HG03469 (cell line): ENCODE measurements around the gene TEDC1.

Experiments used
- ATAC-seq: cut with Tn5 transposase; IDR thresholded peaks from one replicate; pipeline ENCODE4 v1.9.1; 2021; ENCODE audit warnings: mild to moderate bottlenecking, moderate library complexity, moderate number of reproducible peaks; ENCODE audit not compliant: unreplicated experiment

TEDC1 gene

GRCh38 chr14:105517096-105517495 lies 26.1 kb downstream of the TEDC1 start:
- no peak for ATAC-seq

DNA sequence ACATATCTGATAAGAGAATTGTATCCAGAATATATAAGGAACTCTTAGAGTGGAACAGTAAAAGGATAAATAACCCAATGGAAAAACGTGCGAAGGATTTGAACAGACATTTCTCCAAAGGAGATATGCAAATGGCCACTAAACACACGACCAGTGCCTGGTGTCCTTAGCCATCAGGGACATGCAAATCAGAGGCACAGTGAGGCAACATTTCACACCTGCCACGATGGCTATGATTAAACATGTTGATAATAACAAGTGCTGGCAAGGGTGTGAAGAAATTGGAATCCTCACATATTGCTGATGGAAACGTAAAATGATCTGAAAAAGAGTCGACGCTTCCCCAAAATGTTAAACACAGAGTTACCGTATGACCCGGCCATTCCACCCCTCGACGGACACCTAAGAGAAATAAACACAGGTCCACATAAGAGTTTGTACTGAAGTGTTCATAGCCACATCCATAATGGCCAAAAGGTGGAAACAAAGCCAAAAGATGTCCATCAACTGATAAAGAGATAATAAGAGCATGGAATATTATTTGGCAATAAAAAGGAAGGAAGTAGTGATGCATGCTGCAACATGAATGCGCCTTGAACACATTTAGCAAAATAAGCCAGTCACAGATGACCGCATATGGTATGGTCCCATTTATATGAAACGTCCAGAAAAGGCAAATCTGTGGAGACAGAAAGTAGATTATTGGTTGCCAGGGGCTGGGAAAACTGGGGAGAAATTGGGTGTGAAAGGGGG lies 29.1 kb downstream of the TEDC1 start:
- no peak for ATAC-seq

GRCh38 chr14:105525326-105525725 lies 34.3 kb downstream of the TEDC1 start:
- ATAC-seq, result no peak

DNA sequence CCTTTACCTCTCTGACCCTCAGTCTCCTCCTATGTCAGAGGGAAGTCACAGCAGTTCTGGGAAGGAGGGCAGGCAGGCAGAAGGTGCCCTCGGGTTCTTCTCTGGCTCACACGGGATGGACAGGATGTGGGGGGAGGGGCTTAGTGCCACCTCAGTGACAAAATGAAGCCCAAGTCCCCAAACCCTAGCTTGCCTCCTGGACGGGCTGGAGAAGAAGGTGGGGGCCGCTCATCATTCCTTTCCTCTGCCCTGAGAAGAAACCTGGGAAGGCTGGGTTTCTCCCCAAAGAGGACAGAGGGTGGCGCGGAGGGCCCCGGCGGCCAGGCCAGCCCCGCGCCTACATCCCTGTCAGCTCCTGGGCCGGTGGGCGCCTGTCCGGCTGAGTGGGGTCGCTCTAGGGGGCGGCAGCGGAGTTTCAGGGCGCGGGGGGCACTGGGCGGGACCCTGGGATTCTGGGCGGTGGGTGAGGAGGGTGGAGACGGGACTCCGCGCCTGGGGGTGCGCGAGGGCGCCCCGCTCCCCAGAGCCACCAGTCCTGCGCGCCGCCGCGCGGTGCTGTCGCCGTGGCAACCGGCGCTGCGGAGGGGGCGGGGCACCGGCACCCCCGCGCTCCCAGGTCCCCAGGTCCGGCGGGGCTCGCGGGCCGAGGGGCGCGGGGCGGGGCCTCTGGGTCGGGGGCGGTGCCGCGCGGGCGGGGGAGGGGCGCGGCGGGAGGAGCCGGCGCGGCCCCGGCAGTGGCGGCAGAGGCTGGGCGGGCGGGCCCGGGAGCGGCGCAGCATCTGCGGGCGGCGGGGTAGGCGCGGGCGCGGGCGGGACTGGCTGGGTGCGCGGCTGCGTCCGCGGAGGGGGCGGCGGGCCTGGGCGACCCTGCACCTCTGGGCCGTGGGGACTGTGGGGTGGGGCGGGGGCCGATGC lies 35.1 kb downstream of the TEDC1 start, which contains the start of gene TMEM121:
TMEM121 (plus strand) TSS at position 723 of the 915 bp plus-strand sequence. CDS start 2,252 bp downstream, outside the sequence.
- no peak for ATAC-seq

GRCh38 chr14:105526776-105527380 lies 35.8 kb downstream of the TEDC1 start:
- ATAC-seq, result no peak

GRCh38 chr14:105527381-105527825 lies 36.4 kb downstream of the TEDC1 start:
- ATAC-seq, result no peak

GRCh38 chr14:105527826-105528585 lies 37.0 kb downstream of the TEDC1 start:
- ATAC-seq, result no peak

DNA sequence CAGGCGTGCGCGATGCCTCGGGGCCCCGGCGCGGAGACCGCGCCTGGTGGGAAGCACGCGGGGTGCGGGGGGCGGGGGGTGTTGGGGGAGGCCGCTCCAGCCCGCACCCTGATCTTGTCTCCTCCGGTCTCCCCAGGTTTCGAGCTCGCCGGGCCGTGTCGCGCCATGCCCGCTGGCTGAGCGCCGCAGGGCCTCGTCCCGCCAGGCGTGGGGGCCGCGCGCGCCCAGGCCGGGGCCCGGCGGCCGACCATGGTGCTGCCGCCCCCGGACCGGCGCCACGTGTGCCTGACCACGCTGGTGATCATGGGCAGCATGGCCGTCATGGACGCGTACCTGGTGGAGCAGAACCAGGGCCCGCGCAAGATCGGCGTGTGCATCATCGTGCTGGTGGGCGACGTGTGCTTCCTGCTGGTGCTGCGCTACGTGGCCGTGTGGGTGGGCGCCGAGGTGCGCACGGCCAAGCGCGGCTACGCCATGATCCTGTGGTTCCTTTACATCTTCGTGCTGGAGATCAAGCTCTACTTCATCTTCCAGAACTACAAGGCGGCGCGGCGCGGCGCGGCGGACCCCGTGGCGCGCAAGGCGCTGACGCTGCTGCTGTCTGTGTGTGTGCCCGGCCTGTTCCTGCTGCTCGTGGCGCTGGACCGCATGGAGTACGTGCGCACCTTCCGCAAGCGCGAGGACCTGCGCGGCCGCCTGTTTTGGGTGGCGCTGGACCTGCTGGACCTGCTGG lies 37.7 kb downstream of the TEDC1 start:
- no peak for ATAC-seq

DNA sequence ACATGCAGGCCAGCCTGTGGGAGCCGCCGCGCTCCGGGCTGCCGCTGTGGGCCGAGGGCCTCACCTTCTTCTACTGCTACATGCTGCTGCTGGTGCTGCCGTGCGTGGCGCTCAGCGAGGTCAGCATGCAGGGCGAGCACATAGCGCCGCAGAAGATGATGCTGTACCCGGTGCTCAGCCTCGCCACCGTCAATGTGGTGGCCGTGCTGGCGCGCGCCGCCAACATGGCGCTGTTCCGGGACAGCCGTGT lies 38.2 kb downstream of the TEDC1 start:
- ATAC-seq, result no peak

DNA sequence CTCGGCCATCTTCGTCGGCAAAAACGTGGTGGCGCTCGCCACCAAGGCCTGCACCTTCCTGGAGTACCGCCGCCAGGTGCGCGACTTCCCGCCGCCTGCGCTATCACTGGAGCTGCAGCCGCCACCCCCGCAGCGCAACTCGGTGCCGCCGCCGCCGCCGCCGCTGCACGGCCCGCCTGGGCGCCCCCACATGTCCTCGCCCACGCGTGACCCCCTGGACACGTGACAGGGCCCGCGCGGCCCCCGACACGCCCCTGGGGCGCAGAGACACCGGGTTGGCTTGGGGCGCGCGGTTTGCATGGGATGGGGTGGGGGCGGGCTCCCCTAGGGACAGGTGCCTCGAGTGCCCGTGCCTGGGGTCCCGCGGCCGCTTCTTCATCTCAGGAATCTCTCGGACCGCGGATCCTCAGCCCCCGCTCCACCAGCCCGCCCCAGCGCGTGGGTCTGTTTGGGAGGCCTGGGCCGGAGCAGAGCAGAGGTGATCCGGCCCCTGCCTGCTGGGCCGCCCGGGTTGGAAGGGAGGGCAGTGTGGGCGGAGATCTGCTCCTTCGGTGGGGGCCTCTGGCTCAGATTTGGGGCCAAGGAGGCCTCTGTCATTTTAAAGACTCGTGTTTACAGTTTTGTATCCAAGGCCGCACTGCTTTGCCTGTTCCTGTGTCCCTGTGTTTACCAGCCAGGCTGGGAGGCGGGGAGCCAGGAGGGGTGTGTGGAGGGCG lies 38.7 kb downstream of the TEDC1 start:
- no peak for ATAC-seq

DNA sequence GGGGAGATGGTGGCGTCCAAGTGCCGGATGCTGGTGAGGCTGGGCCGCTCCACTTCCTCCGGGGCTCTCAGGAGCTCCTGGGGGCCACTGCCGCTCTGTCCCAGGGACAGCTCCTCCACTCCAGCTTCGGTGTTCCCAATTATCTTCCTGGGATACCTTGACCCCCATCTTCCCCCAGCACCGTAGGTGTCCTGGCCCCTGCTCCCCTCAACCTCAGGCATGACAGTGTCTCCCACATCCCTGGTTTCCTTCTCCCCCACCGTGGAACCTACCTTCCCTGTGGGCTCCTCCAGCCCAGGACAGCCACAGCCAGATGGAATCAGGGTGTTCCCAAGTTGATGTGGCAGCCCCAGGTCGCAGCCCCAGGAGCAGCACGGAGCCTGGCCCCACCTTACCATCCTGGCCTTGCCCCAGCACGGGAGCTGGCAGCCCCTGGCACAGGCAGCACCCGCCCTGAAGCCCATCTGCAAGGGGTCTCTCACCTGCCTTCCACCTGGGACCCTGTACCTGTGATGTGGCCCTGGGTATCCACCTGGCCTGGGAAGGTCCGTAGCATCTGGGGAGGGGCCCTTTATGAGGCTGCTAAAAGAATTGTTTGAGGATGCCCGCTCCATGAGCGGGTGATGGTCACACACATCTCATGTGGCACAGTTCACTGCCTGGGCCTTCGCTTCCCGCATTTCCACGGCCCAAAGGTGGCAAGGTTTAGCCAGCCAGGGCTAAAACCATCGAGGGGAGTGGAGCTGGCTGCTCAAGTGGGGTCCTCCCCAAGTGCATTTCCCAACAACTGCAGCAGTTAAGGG lies 39.4 kb downstream of the TEDC1 start:
- no peak for ATAC-seq

GRCh38 chr14:105531088-105531893 lies 40.2 kb downstream of the TEDC1 start:
- no peak for ATAC-seq

- no peak for ATAC-seq
These were observed 41.0 kb downstream of the TEDC1 start for GRCh38 chr14:105531894-105532623.

DNA sequence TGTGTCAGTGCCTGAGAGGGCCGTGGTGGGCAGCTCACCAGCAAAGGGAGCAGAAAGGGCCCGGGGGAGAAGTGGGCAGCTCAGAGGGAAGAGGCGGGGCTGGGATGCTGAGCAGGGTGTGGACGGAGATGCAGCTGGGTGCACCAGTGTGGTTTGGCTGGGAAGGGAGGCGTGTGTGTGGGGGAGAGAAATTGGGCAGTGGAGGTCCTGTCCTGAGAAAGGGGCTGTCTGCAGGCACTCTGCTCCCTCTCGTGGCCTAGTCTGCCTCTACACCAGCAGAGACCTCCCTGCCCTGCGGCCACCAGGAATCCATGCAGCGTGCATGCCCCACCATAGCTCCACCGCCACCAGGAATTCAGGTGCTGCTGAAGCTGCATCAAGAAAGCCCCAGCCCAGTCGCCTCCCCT lies 41.7 kb downstream of the TEDC1 start:
- ATAC-seq, result no peak

DNA sequence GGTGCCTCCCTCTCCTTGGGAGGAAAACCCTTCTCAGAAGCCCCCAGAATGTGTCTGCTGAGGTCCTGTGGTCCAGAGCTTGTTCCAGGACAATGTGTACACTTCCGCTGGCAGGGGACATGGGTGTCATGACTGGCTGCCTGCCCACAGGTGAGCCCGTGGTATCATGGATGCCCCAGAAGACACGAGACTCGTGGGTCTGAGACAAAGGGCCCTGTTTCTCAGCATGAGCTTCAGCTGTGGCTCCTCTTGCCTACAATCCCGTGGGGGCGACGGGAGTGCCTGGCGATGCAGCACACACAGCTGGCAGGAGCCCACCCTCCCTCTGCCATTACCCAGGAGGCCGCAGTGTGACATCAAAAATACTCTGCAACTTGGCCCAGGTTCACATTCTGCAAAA lies 42.3 kb downstream of the TEDC1 start:
- no peak for ATAC-seq

GRCh38 chr14:105533811-105534498 lies 42.9 kb downstream of the TEDC1 start:
- ATAC-seq, result no peak

DNA sequence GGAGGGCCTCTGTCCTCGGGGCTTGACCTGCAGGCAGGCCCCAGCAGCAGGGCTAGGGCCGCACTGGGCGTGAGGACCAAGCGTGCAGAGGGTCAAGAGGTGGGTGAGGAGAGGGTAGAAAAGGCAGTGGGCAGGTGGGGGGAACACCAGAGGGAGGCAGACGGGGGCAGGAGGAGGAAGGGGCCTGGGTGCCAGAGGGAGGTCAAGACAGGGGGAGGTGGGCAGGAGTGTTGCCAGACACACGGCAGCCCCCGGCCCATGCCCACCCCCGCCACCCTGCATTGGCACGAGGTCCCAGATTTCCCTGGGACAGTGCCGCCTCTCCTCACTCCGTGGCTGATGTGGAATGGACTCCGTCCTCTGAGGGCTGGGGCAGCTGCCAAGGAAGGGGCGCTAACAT lies 43.5 kb downstream of the TEDC1 start:
- no peak for ATAC-seq
